Germinal center (tissue), 1 donor: ENCODE measurements around the gene AXIN2.
"Not testable (repeated sequence)": the region's sequence is repeated elsewhere in the genome, so short reads cannot be mapped to it uniquely, and the experiment has no call there.

Experiments
- DNase-seq: peaks from one replicate; pipeline ENCODE4 v3.0.0; 2012; ENCODE audit warnings: mixed read lengths, low spot score

AXIN2 gene

DNA sequence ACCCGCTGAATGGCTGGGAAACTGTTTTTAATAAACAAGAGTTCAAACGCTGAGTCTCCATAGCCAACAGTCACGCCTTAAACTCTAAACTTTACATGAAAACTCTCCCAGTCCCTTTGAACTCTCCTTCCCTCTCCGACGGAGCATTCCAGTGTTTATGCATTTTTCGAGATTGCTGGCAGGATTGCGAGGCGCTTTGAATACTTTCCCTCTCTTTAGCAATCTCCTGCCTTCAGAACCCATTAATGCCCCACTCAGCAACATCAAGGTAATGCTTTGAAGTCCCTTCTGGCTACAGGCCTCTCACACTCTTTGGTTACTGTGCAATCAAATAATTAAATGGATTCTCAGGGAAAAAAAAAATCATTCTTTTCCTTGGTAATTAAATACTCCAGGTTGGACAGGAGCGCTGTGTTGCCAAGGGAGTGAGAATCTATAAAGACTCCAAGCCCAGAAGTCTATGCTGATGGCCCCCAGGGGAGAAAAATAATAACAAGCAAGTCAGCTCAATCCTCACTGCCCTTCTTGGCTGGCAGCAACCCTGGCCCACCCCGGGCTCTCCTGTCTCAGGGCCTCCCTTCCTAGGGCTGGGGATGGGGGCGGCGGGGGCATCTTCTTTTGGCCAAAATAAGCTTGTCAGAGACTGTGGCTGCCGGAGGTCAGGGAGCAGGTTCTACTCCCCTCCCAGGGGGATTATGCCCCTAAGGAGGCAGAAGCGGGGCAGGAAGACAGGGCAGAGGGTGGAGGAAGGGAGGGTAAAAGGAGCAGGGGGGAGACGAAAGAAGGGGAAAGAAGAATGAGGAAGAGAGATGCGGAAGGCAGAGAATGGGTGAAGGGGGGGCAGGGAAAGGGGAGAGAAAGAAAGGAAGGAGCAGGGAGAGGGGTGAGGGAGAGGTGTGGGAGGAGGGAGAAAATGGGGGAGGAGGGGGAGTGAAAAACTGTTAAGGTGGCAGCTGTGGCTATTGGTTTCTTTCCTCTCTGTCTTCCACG, 45.2 kb downstream of the AXIN2 start:
- DNase-seq, result no peak

DNA sequence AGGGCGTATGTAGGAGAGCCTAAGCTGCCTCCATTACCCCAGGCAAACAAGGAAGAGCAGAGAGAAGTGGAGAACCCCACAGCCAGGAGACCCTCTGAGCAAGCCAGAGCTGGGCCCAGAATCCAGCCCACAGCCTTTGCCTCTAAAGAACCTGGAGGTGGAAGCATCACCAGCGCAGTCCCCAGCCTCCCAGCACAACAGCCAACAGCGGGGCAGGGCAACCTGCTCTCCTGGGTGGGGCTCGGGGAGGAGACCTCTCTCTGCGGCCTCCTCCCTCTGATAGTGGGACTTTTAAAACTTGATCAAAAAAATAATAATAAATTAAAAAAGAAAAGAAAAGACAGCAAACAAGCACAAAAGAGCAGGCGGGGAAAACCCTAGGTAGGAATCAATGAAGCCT, 45.9 kb downstream of the AXIN2 start:
- no peak for DNase-seq

DNA sequence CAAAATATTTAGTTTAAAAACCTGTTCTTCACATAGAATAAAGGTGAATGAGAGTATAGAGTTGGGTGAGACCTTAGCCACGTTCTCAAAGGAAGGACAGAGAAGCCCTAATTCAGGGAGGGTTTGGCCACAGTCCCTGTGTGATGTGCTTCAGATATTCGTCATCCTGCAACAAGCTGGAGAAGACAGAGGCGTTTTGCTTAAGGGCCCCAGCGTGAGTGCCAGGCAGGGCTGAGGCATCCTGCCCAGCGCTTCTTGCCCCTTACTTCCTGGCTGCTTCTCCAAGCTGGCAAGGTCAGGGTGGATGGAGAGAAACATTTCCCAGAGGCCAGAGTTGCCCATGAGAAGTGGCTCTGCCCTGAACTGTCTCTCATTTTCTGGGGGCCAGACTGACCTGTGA, 46.9 kb downstream of the AXIN2 start:
- DNase-seq, result no peak

DNA sequence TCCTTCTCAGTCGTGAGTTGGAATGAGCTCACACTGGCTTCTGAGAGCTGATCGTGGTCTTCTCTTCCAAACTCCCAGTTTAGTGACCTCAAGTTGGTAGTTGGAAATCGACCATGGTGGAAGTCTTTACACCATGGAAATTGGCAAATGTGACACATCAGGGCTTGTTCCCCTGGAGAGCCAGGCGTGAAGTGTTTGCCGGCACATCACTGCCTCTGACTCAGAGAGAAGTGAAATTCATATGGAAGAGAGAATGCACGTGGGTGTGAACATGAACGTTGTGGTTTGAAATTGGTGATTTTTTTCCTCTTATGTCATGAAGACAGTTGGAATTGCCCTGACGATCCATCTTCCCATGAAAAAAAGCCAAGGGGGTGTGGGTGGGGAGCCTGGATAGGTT, 47.4 kb downstream of the AXIN2 start:
- no peak for DNase-seq

GRCh38 chr17:65511316-65511715, 50.1 kb downstream of the AXIN2 start:
- DNase-seq, result no peak

DNA sequence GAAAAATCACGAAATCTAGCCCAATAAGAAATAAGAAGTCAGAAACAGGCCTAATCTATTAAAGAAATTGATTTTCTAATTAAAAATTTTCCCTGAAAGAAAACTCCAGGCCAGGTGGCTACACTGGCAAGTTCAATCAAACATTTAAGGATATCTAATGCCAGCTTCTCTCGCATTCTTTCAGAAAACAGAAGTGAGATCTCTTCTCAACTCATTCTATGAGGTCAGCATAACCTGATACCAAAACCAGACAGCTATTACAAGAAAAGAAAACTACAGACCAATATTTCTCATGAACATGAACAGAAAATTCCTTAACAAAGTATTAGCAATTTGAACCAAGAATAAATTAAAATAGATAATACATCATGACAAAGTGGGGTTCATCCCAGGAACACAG, 52.4 kb downstream of the AXIN2 start:
- no peak for DNase-seq

DNA sequence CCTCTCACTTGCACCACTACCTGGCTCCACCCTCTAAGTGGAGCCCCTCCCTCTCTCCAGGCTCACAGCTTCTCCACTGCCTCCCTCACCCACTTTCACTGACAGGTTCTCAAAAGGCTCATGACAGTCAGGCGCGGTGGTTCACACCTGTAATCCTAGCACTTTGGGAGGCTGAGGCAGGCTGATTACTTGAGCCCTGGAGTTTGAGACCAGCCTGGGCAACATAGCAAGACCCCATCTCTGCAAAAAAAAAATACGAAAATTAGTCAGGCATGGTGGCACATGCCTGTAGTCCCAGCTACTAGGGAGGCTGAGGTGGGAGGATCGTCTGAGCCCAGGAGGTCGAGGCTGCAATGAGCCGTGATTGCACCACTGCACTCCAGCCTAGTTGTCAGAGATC, 56.8 kb downstream of the AXIN2 start:
- DNase-seq, result not testable (repeated sequence)

DNA sequence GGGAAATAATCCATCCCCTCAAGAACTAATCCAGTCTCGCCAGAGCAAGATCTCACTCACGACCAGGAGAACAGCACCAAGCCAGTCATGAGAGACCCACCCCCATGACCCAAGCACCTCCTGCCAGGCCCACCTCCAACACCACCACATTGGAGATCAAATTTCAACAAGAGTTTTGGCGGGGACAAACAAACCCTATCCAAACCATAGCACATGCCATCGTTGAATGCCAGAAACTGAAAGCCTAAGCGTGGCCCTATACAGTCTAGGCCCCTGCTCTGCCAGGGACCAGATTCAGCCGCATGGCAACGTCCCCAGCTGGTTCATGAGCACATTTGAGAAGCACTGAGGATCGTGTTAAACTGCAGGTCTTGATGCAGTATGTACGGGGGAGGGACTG, 57.3 kb downstream of the AXIN2 start:
- DNase-seq, result no peak

- DNase-seq, result no peak
Measured at GRCh38 chr17:65503557-65503956, 57.9 kb downstream of the AXIN2 start.

DNA sequence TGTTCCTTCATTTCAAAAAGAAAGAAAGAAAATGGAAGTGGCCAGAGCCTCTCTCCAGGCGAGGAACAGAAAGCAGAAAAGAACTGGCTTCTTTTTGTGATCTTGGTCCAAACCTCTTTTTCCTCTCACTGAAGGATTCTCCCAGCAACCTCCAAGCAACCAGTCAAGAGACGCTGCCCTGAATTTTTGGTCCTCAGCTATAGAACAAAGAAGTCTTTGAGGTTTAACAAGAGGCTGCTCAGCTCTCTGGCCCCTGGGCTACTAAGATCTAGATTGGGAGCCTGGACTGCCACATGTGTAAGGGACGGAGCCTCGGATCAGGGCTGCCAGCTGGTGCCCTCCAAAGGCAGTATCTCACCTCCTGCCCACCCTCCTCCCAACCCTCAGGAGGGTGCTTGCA, 62.6 kb downstream of the AXIN2 start:
- no peak for DNase-seq

DNA sequence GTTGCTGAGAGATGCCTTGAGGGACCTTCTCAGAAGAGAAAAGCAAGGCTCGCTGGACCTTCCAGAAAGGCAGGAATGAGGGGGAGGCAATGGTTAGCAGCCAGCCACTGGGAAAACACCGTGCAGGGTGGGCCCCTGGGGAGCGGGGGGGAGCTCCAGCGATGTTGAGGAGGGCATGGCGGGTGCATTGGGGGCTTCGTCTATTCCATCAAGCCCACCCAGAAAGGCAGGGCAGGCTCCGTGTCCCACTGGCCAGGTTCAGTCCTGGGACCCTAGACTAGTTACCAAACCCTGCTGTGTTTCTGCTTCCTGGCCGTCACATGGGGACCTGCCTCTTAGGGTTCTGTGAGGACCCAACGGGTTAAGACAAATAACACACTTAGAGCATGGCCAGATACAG, 64.6 kb downstream of the AXIN2 start:
- DNase-seq, result no peak

GRCh38 chr17:65495122-65496055, 66.1 kb downstream of the AXIN2 start:
- no peak for DNase-seq

GRCh38 chr17:65489413-65490155, 71.9 kb downstream of the AXIN2 start:
- no peak for DNase-seq

DNA sequence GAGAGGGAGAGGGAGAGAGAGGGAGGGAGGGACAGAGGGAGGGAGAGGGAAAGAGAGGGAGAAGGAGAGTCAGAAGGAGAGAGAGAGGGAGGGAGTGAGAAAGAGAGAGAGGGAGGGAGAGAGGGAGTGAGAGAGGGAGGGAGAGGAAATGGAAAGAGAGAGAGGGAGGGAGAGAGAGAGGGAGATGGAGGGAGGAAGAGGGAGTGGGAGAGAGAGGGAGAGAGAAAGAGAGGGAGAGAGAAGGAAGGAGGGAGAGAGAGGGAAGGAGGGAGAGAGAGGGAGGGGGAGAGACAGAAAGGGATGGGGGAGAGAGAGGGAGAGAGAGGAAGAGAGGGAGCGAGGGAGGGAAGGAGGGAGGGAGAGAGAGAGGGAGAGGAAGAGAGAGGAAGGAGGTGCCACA, 72.8 kb downstream of the AXIN2 start:
- no peak for DNase-seq

- no peak for DNase-seq
Measured at GRCh38 chr17:65487990-65488389, 73.5 kb downstream of the AXIN2 start.

- no peak for DNase-seq
Measured at GRCh38 chr17:65487161-65487560, 74.3 kb downstream of the AXIN2 start.

DNA sequence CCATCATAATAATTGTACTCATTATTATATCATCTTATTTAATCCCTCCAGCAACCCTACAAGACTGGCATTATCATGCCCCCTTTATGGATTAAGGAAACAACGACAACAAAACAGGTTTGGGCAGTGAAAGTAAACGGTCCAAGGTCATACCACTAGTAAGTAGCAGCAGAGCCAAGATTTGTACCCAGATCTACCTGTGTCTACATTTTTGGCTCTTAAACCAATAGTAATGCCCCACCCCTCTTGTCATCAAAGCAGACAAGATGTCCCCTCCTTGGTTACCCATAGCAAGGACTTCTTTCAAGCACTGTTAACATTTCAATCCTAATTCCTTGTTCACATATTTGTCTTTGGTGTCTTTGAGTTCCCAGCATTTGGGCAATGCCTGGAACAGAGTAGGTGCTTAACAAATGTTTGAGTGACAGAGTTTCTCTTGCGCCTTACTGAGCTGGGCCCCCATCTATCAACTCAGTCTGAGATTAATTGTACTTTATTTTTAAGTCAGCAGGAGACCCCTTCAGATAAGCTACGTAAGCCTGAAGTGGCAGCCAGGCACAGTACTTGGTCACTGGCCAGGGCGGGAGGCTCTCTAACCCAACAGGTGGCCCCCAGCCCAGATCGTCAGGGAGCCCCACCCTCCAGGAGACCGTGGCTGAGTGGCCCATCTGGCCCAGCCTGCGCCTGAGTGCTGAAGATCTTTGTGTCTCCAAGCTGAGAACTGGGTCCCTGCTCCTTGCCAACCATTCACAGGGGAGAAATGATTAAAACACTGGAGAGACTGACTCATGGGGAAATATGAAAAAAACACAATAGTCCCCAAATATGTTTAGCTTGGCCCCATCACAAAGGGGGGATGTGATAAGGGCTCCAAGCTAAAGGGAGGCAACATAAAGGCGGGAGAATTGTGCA, 75.8 kb downstream of the AXIN2 start:
- no peak for DNase-seq

- not testable (repeated sequence) for DNase-seq
Measured at GRCh38 chr17:65484405-65484804, 77.0 kb downstream of the AXIN2 start.

DNA sequence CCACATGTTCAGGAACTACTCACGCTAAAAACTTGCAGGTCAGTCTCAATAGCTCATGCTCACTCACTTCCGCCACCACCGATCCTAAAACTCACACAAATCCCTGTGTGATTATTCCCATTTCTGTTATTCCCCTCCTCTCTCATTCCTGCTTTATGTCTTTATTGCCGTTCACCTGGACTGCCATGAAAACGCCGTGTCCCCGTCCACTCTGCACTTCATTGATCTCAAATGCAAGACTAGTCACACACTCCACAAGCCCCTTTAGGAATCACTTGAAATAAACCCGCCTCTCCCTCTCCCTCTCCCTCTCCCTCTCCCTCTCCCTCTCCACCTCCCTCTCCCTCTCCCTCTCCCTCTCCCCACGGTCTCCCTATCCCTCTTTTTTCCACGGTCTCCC, 78.0 kb downstream of the AXIN2 start:
- no peak for DNase-seq

- no peak for DNase-seq
Measured at GRCh38 chr17:65482201-65482600, 79.2 kb downstream of the AXIN2 start.

DNA sequence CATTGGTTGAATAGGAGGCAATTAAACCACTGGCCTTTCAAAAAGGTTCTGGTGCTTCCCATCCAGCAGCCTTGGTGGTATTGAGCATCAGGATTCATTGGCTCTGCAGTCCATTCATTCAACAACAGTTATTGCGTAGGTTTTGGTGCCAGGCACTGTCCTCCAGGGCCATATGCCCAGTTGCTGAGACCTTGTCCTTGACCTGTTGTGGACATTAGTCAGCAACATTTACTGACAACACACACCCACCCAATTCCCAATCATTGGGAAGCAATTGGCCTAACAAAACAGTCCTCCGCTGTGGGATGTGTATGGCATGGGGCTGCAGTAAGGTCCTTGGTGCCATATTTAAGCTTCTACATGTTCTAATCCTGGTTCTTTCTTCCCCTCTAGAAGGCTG, 82.2 kb downstream of the AXIN2 start:
- DNase-seq, result no peak
